ENCODE data around the gene CSK.
"Not testable (repeated sequence)": the region's sequence is repeated elsewhere in the genome, so short reads cannot be mapped to it uniquely, and the experiment has no call there.

Gene CSK

DNA sequence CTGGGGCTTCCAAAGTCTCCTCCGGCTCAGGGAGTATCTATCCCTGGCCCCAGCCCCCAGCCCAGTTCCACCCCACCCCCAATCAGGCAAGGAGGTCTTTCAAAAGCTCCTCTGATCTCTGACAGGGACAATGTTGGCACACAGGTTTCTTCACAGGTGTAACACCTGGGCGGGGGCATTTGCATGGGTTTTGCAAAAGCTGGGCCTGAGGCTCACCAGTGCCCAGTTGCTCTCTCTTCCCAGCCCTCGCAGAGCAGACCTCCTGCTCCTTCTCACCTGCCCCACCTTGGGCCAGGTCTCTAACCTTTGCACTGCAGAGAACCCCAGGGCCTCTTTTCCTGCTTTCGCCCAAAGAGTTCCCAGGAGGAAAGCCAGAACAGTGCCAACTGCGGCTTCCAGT lies 8.6 kb upstream of the CSK start:
- no peak for DNase-seq

DNA sequence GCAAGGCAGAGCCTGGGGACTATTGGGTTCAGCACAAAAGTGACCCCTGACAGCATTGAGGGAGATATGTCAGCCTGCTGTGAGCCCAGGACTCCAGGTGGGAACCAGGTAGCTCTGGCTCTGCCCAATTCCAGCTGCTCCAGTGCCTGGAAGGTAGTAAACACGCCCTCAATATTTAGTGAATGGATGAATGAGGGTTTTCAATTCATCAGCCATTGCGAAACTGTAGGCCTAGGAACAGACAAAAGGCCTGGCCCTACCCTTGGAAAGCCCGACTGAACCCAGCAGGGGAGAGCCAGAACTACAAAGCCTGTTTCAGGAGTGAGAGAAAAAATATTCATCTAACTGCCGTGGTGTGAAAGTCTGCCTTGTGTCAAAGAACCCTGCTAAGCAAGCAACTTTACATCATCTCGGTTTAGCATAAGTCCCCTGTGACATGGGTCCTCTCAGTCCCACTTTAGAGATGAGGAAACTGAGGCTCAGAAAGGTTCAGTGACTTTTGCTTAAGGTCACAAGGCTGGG lies 8.1 kb upstream of the CSK start:
- DNase-seq: no peak

DNA sequence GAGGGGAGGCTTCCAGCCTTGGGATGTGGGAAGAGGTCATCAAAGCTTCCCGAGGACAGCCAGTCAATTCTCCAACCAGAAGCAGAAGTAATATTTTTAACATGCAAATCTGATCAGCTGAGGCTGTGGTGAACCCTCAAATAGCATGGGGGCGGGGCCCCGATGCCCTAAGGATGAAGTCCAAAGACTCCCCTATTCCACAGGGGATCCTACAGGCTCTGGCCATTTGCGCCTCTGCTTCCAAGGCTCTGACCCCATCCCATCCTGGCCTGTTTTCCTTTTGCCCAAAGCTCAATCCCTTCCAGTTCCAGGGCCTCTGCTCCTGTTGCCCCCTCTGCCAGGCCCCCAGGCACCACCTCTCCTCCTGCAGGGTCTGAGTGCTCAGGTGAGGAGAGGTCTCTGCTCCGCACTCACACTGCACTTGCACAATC lies 6.7 kb upstream of the CSK start:
- DNase-seq: no peak

DNA sequence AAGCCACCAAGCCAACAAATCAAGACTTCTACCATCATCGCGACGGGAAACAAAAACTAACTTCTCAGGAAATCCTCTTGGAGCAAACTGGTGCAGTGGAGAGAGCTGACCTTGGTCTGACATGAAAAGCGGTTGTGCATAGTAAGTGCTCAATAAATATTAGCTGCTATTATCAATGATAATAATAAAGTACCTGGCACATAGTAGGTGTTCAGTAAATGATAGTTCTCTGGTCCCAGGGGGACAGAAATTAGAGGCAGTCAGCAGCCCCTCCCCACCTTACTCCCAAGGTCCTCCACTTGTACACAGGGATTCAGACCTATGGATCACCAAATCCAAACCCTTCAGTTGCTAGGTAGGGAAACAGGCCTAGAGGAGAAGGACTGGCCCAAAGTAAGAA lies 6.0 kb upstream of the CSK start:
- no peak for DNase-seq

DNA sequence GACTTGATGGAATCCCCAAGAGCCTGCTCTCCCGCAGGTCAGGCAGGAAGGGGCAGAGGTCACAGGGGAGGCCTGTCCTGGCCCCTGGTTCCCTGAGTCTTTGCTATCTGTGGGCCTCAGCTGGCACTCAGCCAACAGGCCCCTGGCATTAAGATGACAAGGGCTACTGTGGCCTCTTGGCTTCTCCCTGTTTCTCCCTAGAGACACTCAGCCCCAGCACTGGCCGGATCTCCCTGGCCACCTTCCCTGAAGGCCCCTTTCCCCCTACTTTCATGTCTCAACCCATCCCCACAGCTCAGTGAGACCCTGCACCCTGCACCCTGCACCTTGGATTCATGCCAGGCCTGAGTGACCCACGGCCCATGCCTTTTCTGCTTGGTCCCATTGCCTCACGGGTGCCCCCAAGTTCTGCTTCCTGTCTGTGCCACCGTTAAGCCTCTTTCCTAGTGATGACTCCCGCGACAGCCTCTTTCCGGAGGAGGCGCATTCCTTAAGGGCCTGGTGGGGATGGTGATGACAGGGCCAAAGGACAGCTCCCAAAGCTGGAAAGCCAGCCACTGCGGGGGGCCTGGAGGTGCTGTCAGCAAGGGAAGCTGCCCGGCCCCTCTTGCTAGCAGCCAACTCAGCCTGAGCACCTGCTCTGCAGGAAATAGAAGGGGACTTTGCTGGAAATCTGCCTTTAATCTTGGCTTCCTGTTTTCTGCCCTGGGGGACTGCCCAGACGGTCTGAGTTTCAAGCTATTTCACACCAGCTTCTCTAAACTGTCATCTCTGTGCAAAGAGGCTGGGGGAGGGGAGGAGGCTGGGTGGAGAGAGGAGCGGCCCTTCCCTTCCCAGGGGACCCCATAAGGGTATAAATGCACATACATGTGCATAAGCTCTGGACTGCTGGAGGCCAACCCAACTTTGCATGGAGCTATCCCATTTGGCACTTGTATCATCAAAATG lies 4.8 kb upstream of the CSK start:
- peak in 1 of 2 experiments; percentile 41 for DNase-seq

DNA sequence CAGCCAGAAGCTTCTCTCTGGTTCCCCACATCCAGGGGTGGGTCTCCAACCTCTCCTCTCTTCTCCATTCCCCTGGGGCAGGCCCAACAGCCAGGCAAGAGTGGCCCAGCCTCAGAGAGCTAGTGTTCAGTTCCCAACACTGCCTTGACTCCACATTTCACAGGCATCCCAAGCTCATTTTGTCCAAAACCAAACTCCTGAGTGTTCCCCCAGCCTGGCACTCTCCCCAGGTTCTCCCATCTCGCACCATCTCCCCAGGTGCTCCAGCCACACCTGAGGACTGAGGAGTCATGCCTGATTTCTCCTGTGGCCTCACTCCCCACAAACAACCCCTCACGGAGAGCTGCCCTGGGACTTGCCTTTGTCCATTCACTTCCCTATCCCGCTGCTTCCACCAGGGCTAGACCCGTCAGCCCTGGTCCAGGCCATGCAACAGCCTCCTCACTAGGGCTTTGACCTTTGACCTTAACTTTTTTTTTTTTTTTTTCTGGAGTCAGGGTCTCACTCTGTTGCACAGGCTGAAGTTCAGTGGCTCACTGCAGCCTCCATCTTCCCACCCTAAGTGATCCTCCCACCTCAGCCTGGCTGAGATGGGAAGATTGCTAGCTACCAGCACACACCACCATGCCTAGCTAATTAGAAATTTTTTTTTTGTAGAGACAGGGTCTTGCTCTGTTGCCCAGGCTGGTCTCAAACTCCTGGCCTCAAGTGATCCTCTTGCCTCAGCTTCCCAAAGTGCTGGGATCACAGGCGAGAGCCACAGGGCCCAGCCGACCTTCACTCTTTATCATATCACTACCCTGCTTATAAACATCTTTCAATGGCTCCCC lies 3.9 kb upstream of the CSK start:
- no peak for DNase-seq

DNA sequence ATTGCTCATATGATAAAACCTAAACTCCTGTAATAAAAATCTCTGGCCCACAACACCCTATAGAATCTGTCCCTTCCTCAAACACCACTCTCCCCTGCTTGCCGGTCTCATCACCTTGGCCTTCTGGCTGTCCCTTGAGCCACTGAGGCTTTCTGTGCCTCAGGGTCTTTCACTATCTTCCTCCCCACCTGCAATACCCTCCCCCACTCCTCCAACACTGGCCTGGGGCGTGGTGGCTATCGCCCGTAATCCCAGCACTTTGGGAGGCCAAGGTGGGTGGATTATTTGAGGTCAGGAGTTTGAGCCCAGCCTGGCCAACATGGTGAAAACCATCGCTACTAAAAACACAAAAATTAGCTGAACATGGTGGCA lies 3.3 kb upstream of the CSK start:
- no peak for DNase-seq

DNA sequence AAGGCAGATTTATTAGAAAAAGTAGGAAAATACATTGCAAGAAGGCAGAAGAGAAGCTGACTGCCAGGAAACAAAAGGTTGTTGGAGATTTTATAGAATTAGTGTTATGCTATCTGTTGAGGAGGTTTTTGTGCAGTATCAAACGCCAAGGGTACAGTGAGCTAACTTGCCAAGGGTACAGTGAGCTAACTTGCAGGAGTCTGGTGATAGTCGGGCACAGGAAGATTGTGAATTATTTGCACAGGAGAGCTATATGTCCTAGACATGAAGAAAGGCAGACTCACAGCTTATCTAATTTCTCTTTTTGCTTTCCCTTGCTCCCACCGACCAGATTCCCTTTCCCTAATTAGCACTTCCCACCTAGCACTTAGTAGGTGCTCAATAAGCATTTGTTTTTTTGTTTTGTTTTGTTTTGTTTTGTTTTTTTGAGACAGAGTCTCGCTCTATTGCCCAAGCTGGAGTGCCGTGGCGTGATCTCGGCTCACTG lies 2.7 kb upstream of the CSK start:
- no peak for DNase-seq

DNA sequence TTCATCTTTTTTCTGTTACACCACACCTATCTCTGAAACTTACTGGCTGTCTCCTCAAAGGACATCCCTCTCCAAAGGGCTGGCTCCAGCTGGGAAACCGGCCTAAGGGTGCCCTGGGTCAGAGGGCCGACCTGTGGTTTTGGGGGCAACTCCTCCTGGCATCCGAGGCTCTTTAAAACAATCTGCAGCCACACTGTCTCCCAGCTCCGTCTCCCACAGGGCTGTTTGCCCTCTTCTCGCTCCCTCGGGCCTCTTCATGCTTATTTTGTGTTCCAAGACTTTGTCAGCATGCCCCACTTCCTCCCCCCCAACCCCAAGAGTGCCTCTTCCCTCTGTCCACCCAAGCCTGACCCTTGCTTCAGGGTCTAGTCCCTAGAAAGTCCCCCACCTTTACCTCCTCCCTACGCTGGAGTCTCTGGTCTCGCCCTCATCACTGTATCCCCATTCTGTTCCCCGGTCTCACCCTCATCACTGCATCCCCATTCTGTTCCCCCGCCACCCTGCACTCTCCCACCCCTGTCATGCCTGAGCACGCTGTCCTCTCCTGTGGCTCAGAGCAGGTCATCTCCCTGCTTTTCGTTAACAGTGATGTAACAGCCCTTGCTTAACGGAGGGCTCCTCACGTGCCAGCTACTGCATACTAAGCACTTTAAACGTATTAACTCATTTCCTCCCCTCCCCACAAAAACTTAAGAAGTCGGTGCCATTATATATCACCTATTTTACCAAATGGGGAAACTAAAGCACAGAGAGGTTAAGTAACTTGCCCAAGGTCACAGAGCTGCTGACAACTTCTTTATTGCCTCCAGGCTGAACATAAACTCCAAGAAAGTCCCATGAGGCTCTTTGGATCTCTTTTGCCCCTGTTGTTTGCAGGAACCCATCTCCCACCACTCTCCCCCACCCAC lies 1.1 kb upstream of the CSK start:
- DNase-seq: no peak

DNA sequence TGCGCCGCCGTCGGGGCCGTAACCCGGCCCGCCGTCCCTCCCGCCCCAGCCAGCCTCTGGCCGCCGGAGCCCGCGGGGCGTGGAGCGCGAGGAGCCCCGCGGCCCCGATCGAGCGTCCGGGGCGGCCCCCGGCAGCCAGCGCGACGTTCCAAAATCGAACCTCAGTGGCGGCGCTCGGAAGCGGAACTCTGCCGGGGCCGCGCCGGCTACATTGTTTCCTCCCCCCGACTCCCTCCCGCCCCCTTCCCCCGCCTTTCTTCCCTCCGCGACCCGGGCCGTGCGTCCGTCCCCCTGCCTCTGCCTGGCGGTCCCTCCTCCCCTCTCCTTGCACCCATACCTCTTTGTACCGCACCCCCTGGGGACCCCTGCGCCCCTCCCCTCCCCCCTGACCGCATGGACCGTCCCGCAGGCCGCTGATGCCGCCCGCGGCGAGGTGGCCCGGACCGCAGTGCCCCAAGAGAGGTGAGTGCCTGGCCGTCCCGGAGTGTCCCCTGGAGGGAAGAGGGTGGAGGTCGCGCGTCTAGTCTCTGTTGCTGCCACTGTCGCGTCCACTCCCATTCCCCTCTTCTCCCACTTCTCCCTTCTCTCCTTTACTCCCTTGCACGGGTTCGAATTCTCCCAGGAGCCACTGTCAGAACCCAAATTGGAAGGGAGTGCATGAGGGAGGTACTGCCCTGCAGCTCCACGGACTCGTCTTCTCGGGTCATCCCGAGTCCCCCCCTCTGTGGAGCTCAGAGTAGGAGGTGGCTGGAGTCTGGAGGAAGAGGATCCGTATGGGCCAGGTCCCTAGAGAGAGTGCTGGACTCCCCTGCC lies 585 bp downstream of the CSK start:
- peak; percentile 54 to 57 for DNase-seq

DNA sequence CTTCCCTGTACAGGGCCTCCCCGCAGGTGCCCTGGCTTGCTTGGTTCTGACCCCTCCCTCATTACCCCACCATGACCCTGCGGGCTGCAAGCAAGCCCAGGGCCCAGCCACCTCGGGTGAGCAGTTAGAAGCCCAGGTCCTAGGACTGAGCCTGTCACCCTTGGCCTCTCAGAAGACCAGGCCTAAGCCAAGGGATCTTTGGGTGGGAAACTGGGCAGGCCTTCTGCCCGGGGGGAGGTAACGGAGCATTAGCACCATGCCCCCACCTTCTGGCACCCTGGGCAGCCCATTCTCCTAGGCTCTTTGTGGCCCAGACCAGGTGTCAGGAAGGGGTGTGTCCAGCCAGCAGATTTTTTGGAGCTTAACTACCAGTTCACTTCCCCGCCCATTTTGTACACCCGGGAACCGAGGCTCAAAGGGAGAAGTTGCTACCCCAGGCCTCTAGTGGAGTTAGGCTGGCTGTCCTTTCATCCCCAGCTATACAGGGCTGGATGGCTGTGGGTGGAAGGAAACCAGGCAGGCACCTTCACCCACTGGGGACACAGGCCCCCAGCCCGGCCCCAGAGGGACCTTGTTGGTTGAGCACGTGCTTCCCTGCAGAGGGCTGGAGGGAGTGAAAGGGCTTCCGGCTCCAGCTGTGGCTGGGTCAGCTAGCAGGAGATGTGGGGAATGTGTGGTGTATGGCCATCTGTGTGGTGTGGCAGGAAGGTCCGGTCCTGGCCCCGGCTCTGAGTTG lies 1.4 kb downstream of the CSK start:
- DNase-seq: no peak

DNA sequence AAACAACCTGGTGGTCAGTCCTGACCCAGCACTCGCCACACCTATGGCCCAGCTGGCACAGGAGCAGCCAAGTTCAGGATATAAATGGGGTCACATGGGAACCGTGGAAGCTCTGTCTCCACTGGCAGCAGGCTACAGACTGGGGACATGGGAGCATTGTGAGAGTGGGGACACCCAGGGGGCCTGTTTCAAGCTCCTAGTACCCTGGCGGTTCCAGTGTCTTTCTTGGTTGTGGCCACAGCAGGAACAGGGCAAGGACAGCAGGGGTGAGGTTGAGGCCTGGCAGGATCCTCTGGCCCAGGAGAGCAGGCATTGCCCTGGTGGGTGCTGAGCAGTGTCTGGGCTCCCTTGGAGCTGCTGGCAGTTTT lies 1.9 kb downstream of the CSK start:
- DNase-seq: no peak

DNA sequence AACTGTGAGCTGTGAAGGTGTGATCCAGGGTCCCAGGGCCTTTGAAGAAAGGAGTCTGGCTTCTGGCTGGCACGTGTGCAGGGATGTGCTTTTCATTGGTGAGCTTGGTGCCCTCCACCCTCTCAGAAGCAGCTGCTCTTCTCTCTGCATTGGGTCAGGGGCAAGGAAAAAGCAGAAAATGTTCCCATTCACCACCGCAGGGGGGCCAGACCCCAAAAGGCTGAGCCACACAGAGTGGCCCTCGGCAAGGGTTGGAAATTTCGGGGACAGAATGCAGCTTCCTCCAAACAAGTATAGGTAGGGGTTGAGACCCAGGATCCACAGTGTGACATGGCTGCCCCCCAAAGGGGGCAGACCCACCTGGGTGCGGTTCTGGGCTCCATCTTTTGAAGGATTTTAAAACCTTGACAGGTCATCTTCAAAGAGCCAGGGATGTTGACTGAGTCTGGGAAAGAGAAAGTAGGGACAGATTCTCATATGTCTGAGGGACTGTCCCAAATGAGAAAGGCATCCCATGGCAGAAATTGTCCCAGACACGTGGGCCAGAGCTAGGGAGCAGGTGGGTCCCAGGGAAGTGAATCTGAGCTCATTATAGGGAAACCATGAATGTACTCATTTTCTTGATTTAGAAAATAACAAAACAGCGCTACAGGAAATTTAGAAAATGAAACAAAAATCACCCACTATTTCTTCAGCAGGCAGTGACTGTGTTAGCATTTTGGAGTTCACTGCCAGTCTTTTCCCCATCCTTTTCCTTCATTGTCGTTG lies 2.7 kb downstream of the CSK start:
- no peak for DNase-seq

DNA sequence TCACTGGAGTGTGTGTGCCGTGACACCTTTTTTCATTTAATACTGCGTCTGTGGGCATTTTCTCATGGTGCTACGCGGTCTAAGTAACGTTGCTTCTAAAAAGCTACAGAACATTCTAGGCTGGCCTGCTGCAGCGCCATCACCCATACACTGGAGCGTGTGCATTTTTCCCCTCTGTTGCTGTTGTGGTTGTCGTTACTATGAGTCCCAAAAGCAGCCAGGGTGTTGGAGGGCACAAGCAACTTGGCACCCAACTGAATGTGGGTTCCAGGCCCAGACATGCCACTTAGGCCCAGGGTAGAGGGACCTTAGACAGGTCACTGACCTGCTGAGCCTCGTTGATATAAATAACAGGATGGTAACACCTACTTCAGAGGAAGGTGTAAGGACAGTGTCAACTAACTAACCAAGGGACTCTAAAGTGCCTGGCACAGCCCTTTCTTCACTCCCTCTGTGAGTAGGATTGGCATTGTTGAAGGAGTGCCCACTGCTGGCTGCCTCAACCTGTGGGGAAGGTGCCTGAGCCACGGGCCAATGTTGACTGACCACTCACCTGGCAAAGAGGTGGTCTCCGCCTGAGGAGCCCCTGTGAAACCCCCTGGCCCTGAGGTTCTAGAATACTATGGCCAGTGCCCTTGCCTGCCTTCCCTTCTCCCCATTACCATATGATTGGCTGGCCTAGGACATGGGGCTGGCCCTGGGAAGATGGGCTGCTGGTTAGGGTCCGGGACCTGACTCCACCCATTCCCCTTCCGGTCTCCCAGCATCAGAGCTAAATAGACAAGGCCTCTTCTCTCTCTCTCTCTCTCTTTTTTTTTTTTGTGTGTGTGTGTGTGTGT lies 3.5 kb downstream of the CSK start:
- DNase-seq: no peak

DNA sequence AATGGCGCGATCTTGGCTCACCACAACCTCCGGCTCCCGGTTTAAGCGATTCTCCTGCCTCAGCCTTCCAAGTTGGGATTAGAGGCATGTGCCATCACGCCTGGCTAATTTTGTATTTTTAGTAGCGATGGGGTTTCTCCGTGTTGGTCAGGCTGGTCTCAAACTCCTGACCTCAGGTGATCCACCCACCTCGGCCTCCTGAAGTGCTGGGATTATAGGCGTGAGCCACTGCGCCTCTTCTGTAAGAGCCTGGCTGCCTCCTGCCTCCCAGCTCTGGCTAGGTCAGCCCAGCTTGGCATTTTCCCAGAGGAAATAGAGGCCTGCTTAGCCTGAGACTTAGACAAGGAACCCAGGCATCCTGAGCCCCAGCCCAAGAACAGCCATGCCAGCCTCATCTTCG lies 4.2 kb downstream of the CSK start:
- DNase-seq: not testable (repeated sequence)

DNA sequence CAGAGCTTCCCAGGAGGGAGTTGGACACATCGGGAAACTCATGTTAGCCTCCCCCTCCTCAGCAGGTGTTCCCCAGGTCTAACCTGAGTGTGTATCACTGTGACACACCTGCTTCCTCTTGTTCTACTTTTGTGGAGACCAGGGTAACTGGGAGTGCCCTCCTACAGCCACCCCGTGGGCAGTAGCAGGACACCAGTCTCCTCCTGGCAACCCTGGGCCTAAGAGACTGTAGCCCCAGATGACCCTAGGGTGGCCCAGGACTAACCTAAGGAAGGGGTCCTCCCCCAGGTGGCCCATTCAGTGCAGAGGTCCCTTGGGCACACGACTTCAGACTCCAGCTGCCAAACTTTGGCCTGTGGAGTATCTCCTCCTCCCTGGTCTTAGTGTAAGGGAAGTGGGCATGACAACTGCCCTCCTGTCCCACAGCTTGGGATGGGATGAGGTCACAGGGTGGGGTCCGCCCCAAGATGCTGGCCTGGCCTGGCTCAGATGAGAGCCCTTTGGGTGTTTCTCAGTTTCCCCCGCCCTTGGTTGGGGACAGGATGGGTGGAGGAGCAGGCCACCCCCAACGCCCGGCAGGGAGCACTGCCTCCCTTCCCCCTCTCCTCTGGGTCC lies 4.8 kb downstream of the CSK start:
- no peak for DNase-seq

DNA sequence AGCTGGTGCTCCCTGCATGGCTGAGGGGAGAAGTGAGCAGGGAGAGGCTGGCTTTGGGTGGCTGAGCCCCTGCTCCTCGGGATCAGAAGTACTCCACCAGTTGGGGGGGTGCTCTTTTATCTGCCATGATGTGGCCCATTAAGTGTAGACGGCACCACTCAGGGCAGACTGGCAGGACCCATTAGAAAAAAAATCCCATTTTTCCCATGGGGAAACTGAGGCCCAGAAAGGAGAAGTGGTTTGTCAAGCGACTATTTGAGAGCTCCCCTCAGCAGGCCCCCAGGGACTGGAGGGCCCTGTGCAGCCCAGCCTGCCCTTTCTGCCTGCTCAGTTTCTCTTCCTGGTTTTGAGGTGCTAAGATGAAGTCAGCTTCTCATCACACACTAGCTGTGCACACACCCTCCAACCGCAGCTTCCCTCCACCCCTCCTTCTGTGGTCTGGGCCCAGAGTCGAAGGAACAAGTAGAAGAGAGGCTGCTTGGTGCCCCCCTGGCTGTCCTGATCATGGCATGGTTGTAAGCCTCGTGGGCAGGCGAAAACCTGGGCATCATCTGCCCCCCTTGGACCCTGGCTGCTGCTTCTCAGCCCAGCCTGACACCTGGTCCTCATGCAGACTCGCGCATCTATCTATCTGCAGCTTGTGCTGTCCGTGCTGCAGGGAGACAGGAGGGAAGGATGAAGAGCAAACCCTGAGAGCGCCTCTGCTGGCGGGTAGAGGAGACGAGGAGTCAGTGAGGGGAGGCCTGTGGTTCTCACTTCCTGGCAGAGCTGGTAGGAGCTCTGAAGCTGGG lies 5.6 kb downstream of the CSK start:
- DNase-seq: peak; percentile 81 to 85
